A549 (cell line): Measurements from ENCODE around the gene CACNA1C.

Experiments used
- CHD2 ChIP-seq: fragments of 150-350 bp; IDR thresholded peaks from 2 replicates; pipeline ENCODE4 v1.6.1; 2014; ENCODE audit warnings: low read length; ENCODE audit not compliant: partially characterized antibody
- EP300 ChIP-seq, 2 experiments: fragments of >200 bp; sonication (Bioruptor Twin); formaldehyde crosslinking; IDR thresholded peaks; 2 replicates in 1 of 2; 3 replicates in 1 of 2; pipeline ENCODE4 v1.6.1; 2016 to 2017
- FOSB ChIP-seq: fragments of 250-450 bp; sonication (Bioruptor Pico); IDR thresholded peaks from 2 replicates; pipeline ENCODE4 v1.5.0; 2020; ENCODE audit warnings: mild to moderate bottlenecking, moderate library complexity
- HOXA7 ChIP-seq: fragments of 250-450 bp; sonication (Bioruptor Pico); IDR thresholded peaks from 2 replicates; pipeline ENCODE4 v1.5.0; 2020; ENCODE audit warnings: mild to moderate bottlenecking, moderate library complexity
- MYC ChIP-seq: IDR thresholded peaks from 2 replicates; pipeline ENCODE4 v1.6.1; 2012; ENCODE audit warnings: mild to moderate bottlenecking, inconsistent platforms, low read length, improper control_type of control experiment, borderline replicate concordance
- TF ChIP-seq, protein P1 (sequence below): fragments of >200 bp; sonication (Bioruptor Twin); formaldehyde crosslinking; IDR thresholded peaks from 3 replicates; pipeline ENCODE4 v1.5.1; 2016
- TF ChIP-seq, protein P2 (sequence below): IDR thresholded peaks from 2 replicates; pipeline ENCODE4 v1.6.1; 2012
- TF ChIP-seq, protein P3 (sequence below): fragments of 200-600 bp; sonication (generic); IDR thresholded peaks from 2 replicates; pipeline ENCODE4 v1.6.1; 2016; ENCODE audit warnings: antibody characterized with exemption, mild to moderate bottlenecking, moderate library complexity

DNA sequence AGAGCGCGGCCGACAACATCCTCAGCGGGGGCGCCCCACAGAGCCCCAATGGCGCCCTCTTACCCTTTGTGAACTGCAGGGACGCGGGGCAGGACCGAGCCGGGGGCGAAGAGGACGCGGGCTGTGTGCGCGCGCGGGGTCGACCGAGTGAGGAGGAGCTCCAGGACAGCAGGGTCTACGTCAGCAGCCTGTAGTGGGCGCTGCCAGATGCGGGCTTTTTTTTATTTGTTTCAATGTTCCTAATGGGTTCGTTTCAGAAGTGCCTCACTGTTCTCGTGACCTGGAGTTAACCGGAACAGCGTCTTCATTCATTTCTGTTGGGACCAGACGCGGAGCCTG, 638.2 kb downstream of the CACNA1C start:
- TF ChIP-seq CHD2: no peak
- TF ChIP-seq, protein P1, sequence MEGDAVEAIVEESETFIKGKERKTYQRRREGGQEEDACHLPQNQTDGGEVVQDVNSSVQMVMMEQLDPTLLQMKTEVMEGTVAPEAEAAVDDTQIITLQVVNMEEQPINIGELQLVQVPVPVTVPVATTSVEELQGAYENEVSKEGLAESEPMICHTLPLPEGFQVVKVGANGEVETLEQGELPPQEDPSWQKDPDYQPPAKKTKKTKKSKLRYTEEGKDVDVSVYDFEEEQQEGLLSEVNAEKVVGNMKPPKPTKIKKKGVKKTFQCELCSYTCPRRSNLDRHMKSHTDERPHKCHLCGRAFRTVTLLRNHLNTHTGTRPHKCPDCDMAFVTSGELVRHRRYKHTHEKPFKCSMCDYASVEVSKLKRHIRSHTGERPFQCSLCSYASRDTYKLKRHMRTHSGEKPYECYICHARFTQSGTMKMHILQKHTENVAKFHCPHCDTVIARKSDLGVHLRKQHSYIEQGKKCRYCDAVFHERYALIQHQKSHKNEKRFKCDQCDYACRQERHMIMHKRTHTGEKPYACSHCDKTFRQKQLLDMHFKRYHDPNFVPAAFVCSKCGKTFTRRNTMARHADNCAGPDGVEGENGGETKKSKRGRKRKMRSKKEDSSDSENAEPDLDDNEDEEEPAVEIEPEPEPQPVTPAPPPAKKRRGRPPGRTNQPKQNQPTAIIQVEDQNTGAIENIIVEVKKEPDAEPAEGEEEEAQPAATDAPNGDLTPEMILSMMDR: no peak; the same call in 2 of the 3 replicates
- TF ChIP-seq FOSB: no peak
- TF ChIP-seq, protein P2, sequence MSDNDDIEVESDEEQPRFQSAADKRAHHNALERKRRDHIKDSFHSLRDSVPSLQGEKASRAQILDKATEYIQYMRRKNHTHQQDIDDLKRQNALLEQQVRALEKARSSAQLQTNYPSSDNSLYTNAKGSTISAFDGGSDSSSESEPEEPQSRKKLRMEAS: no peak
- TF ChIP-seq, protein P3, sequence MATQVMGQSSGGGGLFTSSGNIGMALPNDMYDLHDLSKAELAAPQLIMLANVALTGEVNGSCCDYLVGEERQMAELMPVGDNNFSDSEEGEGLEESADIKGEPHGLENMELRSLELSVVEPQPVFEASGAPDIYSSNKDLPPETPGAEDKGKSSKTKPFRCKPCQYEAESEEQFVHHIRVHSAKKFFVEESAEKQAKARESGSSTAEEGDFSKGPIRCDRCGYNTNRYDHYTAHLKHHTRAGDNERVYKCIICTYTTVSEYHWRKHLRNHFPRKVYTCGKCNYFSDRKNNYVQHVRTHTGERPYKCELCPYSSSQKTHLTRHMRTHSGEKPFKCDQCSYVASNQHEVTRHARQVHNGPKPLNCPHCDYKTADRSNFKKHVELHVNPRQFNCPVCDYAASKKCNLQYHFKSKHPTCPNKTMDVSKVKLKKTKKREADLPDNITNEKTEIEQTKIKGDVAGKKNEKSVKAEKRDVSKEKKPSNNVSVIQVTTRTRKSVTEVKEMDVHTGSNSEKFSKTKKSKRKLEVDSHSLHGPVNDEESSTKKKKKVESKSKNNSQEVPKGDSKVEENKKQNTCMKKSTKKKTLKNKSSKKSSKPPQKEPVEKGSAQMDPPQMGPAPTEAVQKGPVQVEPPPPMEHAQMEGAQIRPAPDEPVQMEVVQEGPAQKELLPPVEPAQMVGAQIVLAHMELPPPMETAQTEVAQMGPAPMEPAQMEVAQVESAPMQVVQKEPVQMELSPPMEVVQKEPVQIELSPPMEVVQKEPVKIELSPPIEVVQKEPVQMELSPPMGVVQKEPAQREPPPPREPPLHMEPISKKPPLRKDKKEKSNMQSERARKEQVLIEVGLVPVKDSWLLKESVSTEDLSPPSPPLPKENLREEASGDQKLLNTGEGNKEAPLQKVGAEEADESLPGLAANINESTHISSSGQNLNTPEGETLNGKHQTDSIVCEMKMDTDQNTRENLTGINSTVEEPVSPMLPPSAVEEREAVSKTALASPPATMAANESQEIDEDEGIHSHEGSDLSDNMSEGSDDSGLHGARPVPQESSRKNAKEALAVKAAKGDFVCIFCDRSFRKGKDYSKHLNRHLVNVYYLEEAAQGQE: no peak
- TF ChIP-seq EP300 (IDR thresholded peaks at IDR 0.05): no peak
- TF ChIP-seq HOXA7 (CRISPR knock-in tag): no peak
- no peak for TF ChIP-seq MYC
